AG09309 (cell line): ENCODE measurements around the gene PPARG.

Experiments
- DNase-seq: peaks from one replicate; pipeline ENCODE4 v3.0.0-alpha.2; 2010; ENCODE audit warnings: low read depth
- H3K4me3 ChIP-seq: 2 replicates; pipeline ENCODE4 v1.5.1; 2011; ENCODE audit warnings: mild to moderate bottlenecking, low read depth, low read length, moderate library complexity; ENCODE audit not compliant: control insufficient read depth
- CTCF ChIP-seq: IDR thresholded peaks from 2 replicates; pipeline ENCODE4 v1.5.1; 2011; ENCODE audit warnings: mild to moderate bottlenecking, low read depth, low read length, inconsistent platforms; ENCODE audit not compliant: insufficient read depth, control insufficient read depth; ENCODE audit errors: missing control alignments

Gene PPARG

GRCh38 chr3:12370758-12371157 lies 81.9 kb downstream of the PPARG start:
- no peak for DNase-seq
- no peak overlapping the region for H3K4me3 ChIP-seq
- TF ChIP-seq CTCF: no peak

- H3K4me3 ChIP-seq: no peak overlapping the region
- no peak for DNase-seq
- TF ChIP-seq CTCF: no peak
These were observed 82.8 kb downstream of the PPARG start for GRCh38 chr3:12371525-12372140.

GRCh38 chr3:12372741-12373280 lies 83.9 kb downstream of the PPARG start:
- H3K4me3 ChIP-seq: no peak overlapping the region
- no peak for DNase-seq
- no peak for TF ChIP-seq CTCF

GRCh38 chr3:12375572-12375971 lies 86.7 kb downstream of the PPARG start:
- no peak for DNase-seq
- no peak for TF ChIP-seq CTCF
- H3K4me3 ChIP-seq: no peak overlapping the region

GRCh38 chr3:12379640-12380429 lies 91.0 kb downstream of the PPARG start:
- no peak for TF ChIP-seq CTCF
- no peak for DNase-seq
- H3K4me3 ChIP-seq: no peak overlapping the region

GRCh38 chr3:12380461-12380860 lies 91.6 kb downstream of the PPARG start:
- no peak overlapping the region for H3K4me3 ChIP-seq
- no peak for TF ChIP-seq CTCF
- no peak for DNase-seq
